IMR-90 (cell line): Measurements from ENCODE around the gene GGA2. TPM values are rescaled to one million over a fixed set of nuclear protein-coding genes. Genes with fewer than 3 reads are reported as not detected.
"Not testable (repeated sequence)": the region's sequence is repeated elsewhere in the genome, so short reads cannot be mapped to it uniquely, and the experiment has no call there.

Source experiments
- ATAC-seq: fragments of 200-7000 bp; cut with Tn5 transposase; 2 replicates; pipeline ENCODE4 v1.9.1; 2020; ENCODE audit warnings: low read depth, mild to moderate bottlenecking, moderate library complexity
- BruUV-seq: library from RNA; stranded (reverse); fragments of 400-500 nt; replicated peaks from 2 replicates; lab custom pipeline; 2021; lab: Mats Ljungman, UMichigan
- CTCF ChIA-PET: fragments of 300-600 bp; formaldehyde crosslinking; extraction: SDS; loops from one replicate; lab custom pipeline; 2021; ENCODE audit warnings: antibody characterized with exemption; lab: Yijun Ruan, JAX
- POLR2A ChIA-PET: fragments of 300-600 bp; sonication (Branson Sonifier 250); formaldehyde crosslinking; loops from one replicate; lab custom pipeline; 2022; ENCODE audit warnings: antibody characterized with exemption; ENCODE audit not compliant: unreplicated experiment; lab: Charles Lee
- DNase-seq: peaks from one replicate; pipeline ENCODE4 v3.0.0; 2013
- H2AFZ ChIP-seq: replicated peaks from 2 replicates; pipeline ENCODE3; 2013; ENCODE audit warnings: low read length, mild to moderate bottlenecking; ENCODE audit not compliant: poor library complexity
- H2AK5ac ChIP-seq: 2 replicates; pipeline ENCODE4 v1.6.1; 2013; ENCODE audit warnings: low read depth, low read length, inconsistent platforms
- H2AK9ac ChIP-seq: replicated peaks from 2 replicates; pipeline ENCODE3; 2013; ENCODE audit warnings: mild to moderate bottlenecking, low read depth, low read length, moderate library complexity; ENCODE audit not compliant: poor library complexity
- H2BK120ac ChIP-seq: 2 replicates; pipeline ENCODE4 v1.6.1; 2013; ENCODE audit warnings: low read depth, low read length, inconsistent platforms
- H2BK15ac ChIP-seq: 3 replicates; pipeline ENCODE4 v1.6.1; 2013; ENCODE audit warnings: low read depth, low read length, inconsistent platforms
- H2BK20ac ChIP-seq: 2 replicates; pipeline ENCODE4 v1.6.1; 2013; ENCODE audit warnings: low read depth, mild to moderate bottlenecking, inconsistent platforms, low read length, moderate library complexity
- H2BK5ac ChIP-seq: 2 replicates; pipeline ENCODE4 v1.6.1; 2013; ENCODE audit warnings: mild to moderate bottlenecking, low read depth, low read length, inconsistent platforms; ENCODE audit not compliant: poor library complexity, severe bottlenecking
- H3K14ac ChIP-seq: replicated peaks from 2 replicates; pipeline ENCODE4 v1.6.1; 2013; ENCODE audit warnings: low read depth, low read length, inconsistent platforms
- H3K18ac ChIP-seq: 2 replicates; pipeline ENCODE4 v1.6.1; 2013; ENCODE audit warnings: low read depth, low read length, control low read depth
- H3K23ac ChIP-seq: 2 replicates; pipeline ENCODE4 v1.6.1; 2013; ENCODE audit warnings: low read depth, low read length, inconsistent platforms
- H3K27ac ChIP-seq: 2 replicates; pipeline ENCODE4 v1.5.1; 2013; ENCODE audit warnings: mild to moderate bottlenecking, control low read depth, low read length; ENCODE audit not compliant: insufficient read depth
- H3K27me3 ChIP-seq: 2 replicates; pipeline ENCODE4 v1.6.1; 2013; ENCODE audit warnings: low read length; ENCODE audit not compliant: control insufficient read depth, insufficient read depth
- H3K36me3 ChIP-seq: 2 replicates; pipeline ENCODE4 v1.6.1; 2013; ENCODE audit warnings: low read length, mixed read lengths; ENCODE audit not compliant: control insufficient read depth, insufficient read depth
- H3K4ac ChIP-seq: 2 replicates; pipeline ENCODE4 v1.6.1; 2013; ENCODE audit warnings: low read depth, low read length, inconsistent platforms
- H3K4me1 ChIP-seq: 2 replicates; pipeline ENCODE4 v1.6.1; 2013; ENCODE audit warnings: low read length, mixed read lengths; ENCODE audit not compliant: control insufficient read depth, insufficient read depth
- H3K4me2 ChIP-seq: 2 replicates; pipeline ENCODE4 v1.6.1; 2013; ENCODE audit warnings: low read depth, mild to moderate bottlenecking, control low read depth, low read length, moderate library complexity
- H3K4me3 ChIP-seq: 2 replicates; pipeline ENCODE4 v1.5.1; 2013; ENCODE audit warnings: low read depth, mild to moderate bottlenecking, control low read depth, low read length, moderate library complexity; ENCODE audit not compliant: insufficient read depth
- H3K56ac ChIP-seq: 2 replicates; pipeline ENCODE4 v1.6.1; 2013; ENCODE audit warnings: low read length, inconsistent platforms; ENCODE audit not compliant: insufficient read depth; ENCODE audit errors: extremely low read depth
- H3K79me1 ChIP-seq, 2 experiments: 2 replicates each; pipeline ENCODE4 v1.6.1; 2013; ENCODE audit warnings: low read length in 2 of 2, inconsistent platforms in 1 of 2, low read depth in 1 of 2
- H3K9ac ChIP-seq: 2 replicates; pipeline ENCODE4 v1.6.1; 2013; ENCODE audit warnings: low read depth, low read length, control low read depth
- H3K9me1 ChIP-seq: 2 replicates; pipeline ENCODE4 v1.6.1; 2013; ENCODE audit warnings: low read length, inconsistent platforms; ENCODE audit not compliant: insufficient read depth
- H3K9me3 ChIP-seq: 2 replicates; pipeline ENCODE4 v1.6.1; 2013; ENCODE audit warnings: low read length; ENCODE audit not compliant: control insufficient read depth, insufficient read depth
- H4K20me1 ChIP-seq: 2 replicates; pipeline ENCODE4 v1.6.1; 2013; ENCODE audit warnings: low read length, inconsistent platforms; ENCODE audit not compliant: insufficient read depth
- H4K5ac ChIP-seq: 2 replicates; pipeline ENCODE4 v1.6.1; 2013; ENCODE audit warnings: mild to moderate bottlenecking, low read depth, low read length, control low read depth
- H4K8ac ChIP-seq, 2 experiments: 2 replicates each; pipeline ENCODE4 v1.6.1; 2013; ENCODE audit warnings: low read depth in 2 of 2, low read length in 2 of 2, control low read depth in 1 of 2, inconsistent platforms in 1 of 2
- H4K91ac ChIP-seq: 2 replicates; pipeline ENCODE4 v1.6.1; 2013; ENCODE audit warnings: low read depth, low read length, inconsistent platforms; ENCODE audit not compliant: insufficient read depth
- WGBS, 2 experiments: methylation state at CpG; one replicate each; pipeline versions ENCODE4 v1.1.5 to v1.1.7; 2013; ENCODE audit warnings: missing lambda C conversion rate in 2 of 2; ENCODE audit not compliant: insufficient read length in 1 of 2; ENCODE audit errors: extremely low coverage in 2 of 2; 5-methylcytosine and 5-hydroxymethylcytosine counted together
- dilution Hi-C: fragments of 300-500 bp; cut with HindIII; formaldehyde crosslinking; loops from one replicate; pipeline ENCODE4 v1.14.3; 2018; ENCODE audit warnings: low sequenced_read_pairs; ENCODE audit not compliant: unreplicated experiment
- in situ Hi-C: fragments of 300-500 bp; cut with MboI; formaldehyde crosslinking; loops from 3 replicates; pipeline ENCODE4 v1.14.3; 2019; ENCODE audit warnings: low sequenced_read_pairs, inconsistent platforms, mixed read lengths
- intact Hi-C: fragments of 100-400 bp; cut with micrococcal nuclease; formaldehyde crosslinking; loops from 2 replicates; pipeline ENCODE4 v1.10.0; 2022
- polyA plus RNA-seq, 3 experiments: library from polyadenylated mRNA; depleted of rRNA; stranded (reverse); fragments of >200 nt; gene quantifications; 2 replicates each; pipeline ENCODE4 v1.2.3, GENCODE V29; 2012; ENCODE audit warnings: low replicate concordance in 1 of 3
- total RNA-seq: library from RNA; depleted of rRNA; stranded (reverse); fragments of >200 nt; gene quantifications from 2 replicates; pipeline ENCODE4 v1.2.3, GENCODE V29; 2012

GGA2 gene
- total and polyA plus RNA-seq, 2 of the 4 experiments (the other 2 are of a cell fraction), result 16.5 to 30.1 TPM

- Histone ChIP-seq H2AK5ac (peak overlapping the region; percentile 49; the same call in 1 of the 2 replicates), H2BK5ac (peak overlapping the region; percentile 55), H4K20me1 (peaks cover 27% of the 10 kb centered on the region), H3K23ac (peak overlapping the region; percentile 63; the same call in 1 of the 2 replicates), H4K8ac (peak overlapping the region; percentile 47 to 86; a peak in 2 of 4 replicates), H3K4ac (peak overlapping the region; percentile 62; the same call in 1 of the 2 replicates), H2AFZ (peak overlapping the region; percentile 93), H3K79me1 (peaks cover 19 to 42% of the 10 kb centered on the region in 2 experiments; a peak in 3 of 4 replicates), H2AK9ac (peak overlapping the region; percentile 78), H3K9ac (peak overlapping the region; percentile 28; the same call in 1 of the 2 replicates), H3K4me3 (peak overlapping the region; percentile 80), H3K4me2 (peak overlapping the region; percentile 80)
- POLR2A ChIA-PET, H3K9me3 ChIP-seq, DNase-seq, intact Hi-C loops, H3K14ac ChIP-seq, H3K56ac ChIP-seq, ATAC-seq, H2BK15ac ChIP-seq, H3K36me3 ChIP-seq, H2BK20ac ChIP-seq, H3K4me1 ChIP-seq, H3K27ac ChIP-seq, dilution Hi-C loops, H4K91ac ChIP-seq, H3K18ac ChIP-seq, H3K27me3 ChIP-seq, H3K9me1 ChIP-seq, BruUV-seq, in situ Hi-C loops, H4K5ac ChIP-seq, H2BK120ac ChIP-seq: not testable (repeated sequence)
- WGBS, 2 experiments, result no CpG with 5 or more reads among the region's 10 CpGs
- CTCF ChIA-PET, result interaction anchor here (0.7 kb wide), 1 partner anchor 12 kb away, joined by 3 read pairs; no protein-coding TSS in a partner anchor
Observed at GRCh38 chr16:23510915-23511270, 599 bp upstream of the GGA2 start.
